Transverse colon (tissue), 4 donors: ENCODE data around the gene ABHD17B.

Experiments used
- EP300 ChIP-seq: sonication (generic); formaldehyde crosslinking; IDR thresholded peaks from one replicate; pipeline ENCODE4 v1.6.1; 2017; ENCODE audit warnings: antibody characterized with exemption, low read depth
- POLR2A ChIP-seq: fragments of 450-650 bp; IDR thresholded peaks from one replicate; pipeline ENCODE4 v1.6.1; 2016; ENCODE audit warnings: antibody characterized with exemption, mild to moderate bottlenecking, moderate library complexity
- POLR2AphosphoS5 ChIP-seq, 3 donors: sonication (generic); formaldehyde crosslinking; IDR thresholded peaks; one replicate each; pipeline ENCODE4 v1.6.1; 2016; ENCODE audit warnings: antibody characterized with exemption in 3 of 3
- TF ChIP-seq, protein P1 (sequence below), 5 experiments: fragments of 200-600 bp in 3 of 5; fragments of 450-650 bp in 2 of 5; sonication (generic) in 3 of 5; IDR thresholded peaks; 1 replicate in 2 of 5; 2 replicates in 3 of 5; pipeline ENCODE4 v1.5.1; 2016 to 2017; ENCODE audit warnings: antibody characterized with exemption in 5 of 5, inconsistent platforms in 3 of 5, mild to moderate bottlenecking in 2 of 5, moderate library complexity in 1 of 5

DNA sequence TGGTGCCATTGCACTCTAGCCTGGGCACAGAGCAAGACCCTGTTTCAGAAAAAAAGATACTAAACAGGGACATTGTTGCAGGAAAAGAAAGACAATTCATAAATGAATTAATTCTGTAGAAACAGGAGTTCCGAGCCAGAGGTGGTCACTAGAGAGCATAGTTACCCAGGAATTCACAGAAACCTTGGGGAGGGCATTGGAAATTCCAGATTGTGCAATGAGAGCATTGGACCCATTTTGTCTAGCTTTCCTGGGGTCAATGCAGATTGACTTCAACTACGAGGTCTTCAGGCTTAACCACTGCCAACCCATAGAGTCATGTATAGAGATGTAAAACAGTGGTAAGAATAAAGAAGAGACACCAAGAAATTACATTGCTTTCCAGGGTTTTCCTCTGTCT lies 63.1 kb downstream of the ABHD17B start:
- TF ChIP-seq, protein P1, sequence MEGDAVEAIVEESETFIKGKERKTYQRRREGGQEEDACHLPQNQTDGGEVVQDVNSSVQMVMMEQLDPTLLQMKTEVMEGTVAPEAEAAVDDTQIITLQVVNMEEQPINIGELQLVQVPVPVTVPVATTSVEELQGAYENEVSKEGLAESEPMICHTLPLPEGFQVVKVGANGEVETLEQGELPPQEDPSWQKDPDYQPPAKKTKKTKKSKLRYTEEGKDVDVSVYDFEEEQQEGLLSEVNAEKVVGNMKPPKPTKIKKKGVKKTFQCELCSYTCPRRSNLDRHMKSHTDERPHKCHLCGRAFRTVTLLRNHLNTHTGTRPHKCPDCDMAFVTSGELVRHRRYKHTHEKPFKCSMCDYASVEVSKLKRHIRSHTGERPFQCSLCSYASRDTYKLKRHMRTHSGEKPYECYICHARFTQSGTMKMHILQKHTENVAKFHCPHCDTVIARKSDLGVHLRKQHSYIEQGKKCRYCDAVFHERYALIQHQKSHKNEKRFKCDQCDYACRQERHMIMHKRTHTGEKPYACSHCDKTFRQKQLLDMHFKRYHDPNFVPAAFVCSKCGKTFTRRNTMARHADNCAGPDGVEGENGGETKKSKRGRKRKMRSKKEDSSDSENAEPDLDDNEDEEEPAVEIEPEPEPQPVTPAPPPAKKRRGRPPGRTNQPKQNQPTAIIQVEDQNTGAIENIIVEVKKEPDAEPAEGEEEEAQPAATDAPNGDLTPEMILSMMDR (IDR thresholded peaks at IDR 0.05), result no peak
- no peak for TF ChIP-seq POLR2A
- TF ChIP-seq EP300, result no peak
- no peak for TF ChIP-seq POLR2AphosphoS5 (IDR thresholded peaks at IDR 0.05)
